Astrocyte of the spinal cord (primary cell): ENCODE results near the gene KLF4.

ENCODE experiments used
- DNase-seq: peaks from one replicate; pipeline ENCODE4 v3.0.0; 2011; ENCODE audit warnings: low read depth, low spot score
- H3K4me3 ChIP-seq: 2 replicates; pipeline ENCODE4 v1.5.1; 2011; ENCODE audit warnings: low read depth, mild to moderate bottlenecking, low read length, moderate library complexity
- CTCF ChIP-seq: IDR thresholded peaks from 2 replicates; pipeline ENCODE4 v1.5.1; 2012; ENCODE audit warnings: low read depth, mild to moderate bottlenecking, low read length, inconsistent platforms
- in situ Hi-C: cut with HindIII; loops from 2 replicates; pipeline ENCODE4 v1.10.0; 2017; ENCODE audit warnings: low sequenced_read_pairs

The KLF4 gene

GRCh38 chr9:107480386-107480789, 9.2 kb downstream of the KLF4 start:
- DNase-seq: peak; percentile 58
- TF ChIP-seq CTCF: no peak
- in situ Hi-C loops: no loop called here
- H3K4me3 ChIP-seq: no peak overlapping the region

- in situ Hi-C loops: no loop called here
- no peak overlapping the region for H3K4me3 ChIP-seq
- DNase-seq: no peak
- TF ChIP-seq CTCF: no peak
Measured at GRCh38 chr9:107478805-107479204, 10.8 kb downstream of the KLF4 start.

- in situ Hi-C loops: no loop called here
- no peak overlapping the region for H3K4me3 ChIP-seq
- TF ChIP-seq CTCF: no peak
- no peak for DNase-seq
Measured at GRCh38 chr9:107474124-107474523, 15.4 kb downstream of the KLF4 start.

GRCh38 chr9:107472581-107473340, 16.8 kb downstream of the KLF4 start:
- in situ Hi-C loops: no loop called here
- TF ChIP-seq CTCF: no peak
- no peak for DNase-seq

GRCh38 chr9:107471552-107471951, 18.0 kb downstream of the KLF4 start:
- no peak overlapping the region for H3K4me3 ChIP-seq
- no peak for DNase-seq
- no peak for TF ChIP-seq CTCF
- in situ Hi-C loops: no loop called here

More at GRCh38 chr9:107472581-107473340, 16.8 kb downstream of the KLF4 start:
- no peak overlapping the region for H3K4me3 ChIP-seq

GRCh38 chr9:107467416-107467815, 22.2 kb downstream of the KLF4 start:
- TF ChIP-seq CTCF: no peak
- DNase-seq: no peak
- no peak overlapping the region for H3K4me3 ChIP-seq
- in situ Hi-C loops: no loop called here
